Stimulated activated CD8-positive, alpha-beta memory T cell treated with anti-CD3 and anti-CD28 coated beads, Interleukin-12 subunit alpha, Interleukin-12 subunit beta, amount 100 ng/mL, for 1 hour (primary cell): ENCODE measurements around the gene NTM.

Experiments used
- DNase-seq: peaks from one replicate; pipeline ENCODE4 v3.0.0-alpha.2; 2020; ENCODE audit warnings: low read depth

NTM gene

DNA sequence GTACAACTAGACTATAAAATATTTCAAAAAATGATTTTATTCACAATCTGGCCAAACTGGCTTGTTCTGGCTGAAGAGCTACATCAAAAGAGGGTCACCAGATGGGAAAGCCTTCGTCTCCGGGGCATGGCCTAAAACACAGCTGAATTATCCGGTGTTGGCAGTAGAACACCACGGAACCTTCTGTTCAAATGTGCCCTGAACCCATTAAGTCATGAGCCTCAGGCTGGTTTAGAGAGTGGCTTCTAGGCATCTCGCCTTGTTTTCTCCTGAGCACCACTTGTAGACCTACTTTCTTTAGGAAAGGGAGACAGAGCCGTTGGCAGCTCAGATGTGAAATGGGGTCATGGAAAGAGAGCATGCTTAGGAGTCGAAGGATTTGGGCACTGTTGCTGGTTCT is 890.2 kb downstream of the NTM start:
- no peak for DNase-seq

DNA sequence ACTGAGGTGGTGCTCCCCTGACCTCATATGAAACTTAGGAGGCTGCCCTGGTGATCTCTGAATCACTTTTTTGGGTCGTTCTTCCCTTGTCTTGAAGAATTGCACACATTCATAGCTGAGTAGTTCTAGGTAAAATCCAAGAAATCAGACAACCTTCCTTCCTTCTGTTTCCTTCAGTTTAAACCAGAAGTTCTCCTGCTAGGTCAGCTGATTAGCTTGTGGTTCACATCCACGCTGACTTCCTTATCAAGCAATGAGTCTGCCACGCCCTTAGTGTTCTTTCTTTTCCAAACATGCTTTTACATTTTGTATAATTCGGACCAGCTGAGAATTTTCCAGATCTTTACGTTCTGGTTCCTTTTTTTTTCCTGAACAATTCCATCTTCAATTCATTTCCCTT is 892.8 kb downstream of the NTM start:
- DNase-seq: no peak

DNA sequence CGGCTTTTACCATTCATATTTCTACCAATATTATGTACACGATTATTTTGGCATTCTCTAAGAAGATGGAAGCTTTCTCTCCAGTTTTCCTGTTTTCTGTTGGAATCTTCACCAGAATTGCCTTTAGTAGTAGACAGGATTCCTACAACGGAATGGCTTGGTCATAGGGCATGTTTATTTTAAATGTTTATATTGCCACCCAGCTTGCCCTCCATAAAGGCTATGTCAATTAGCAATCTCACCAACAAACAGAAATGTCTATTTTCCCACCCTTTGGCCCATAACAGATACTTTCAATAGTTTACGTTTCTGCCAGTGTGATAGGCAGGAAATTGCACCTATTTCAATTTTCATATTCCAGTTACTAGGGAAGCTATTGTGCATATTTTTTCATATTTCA is 893.5 kb downstream of the NTM start:
- no peak for DNase-seq

DNA sequence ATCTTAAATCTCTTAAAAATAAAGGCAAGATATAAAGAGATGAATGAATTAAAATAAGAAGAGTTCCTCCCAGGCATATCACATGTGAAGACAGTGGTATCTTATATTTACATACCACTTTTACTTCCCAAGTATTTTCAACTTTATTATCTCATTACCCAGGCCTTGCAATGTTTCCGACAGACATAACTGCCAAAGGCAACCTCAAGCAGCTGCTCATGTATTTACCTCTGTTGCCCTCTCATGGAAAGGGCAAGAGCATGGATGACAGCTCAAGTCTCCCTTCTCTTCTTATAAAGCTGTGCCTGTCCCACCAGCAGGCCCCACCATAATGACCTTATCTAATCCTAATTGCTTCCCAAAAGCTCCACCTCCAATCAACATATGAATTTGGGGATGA is 894.2 kb downstream of the NTM start:
- no peak for DNase-seq

DNA sequence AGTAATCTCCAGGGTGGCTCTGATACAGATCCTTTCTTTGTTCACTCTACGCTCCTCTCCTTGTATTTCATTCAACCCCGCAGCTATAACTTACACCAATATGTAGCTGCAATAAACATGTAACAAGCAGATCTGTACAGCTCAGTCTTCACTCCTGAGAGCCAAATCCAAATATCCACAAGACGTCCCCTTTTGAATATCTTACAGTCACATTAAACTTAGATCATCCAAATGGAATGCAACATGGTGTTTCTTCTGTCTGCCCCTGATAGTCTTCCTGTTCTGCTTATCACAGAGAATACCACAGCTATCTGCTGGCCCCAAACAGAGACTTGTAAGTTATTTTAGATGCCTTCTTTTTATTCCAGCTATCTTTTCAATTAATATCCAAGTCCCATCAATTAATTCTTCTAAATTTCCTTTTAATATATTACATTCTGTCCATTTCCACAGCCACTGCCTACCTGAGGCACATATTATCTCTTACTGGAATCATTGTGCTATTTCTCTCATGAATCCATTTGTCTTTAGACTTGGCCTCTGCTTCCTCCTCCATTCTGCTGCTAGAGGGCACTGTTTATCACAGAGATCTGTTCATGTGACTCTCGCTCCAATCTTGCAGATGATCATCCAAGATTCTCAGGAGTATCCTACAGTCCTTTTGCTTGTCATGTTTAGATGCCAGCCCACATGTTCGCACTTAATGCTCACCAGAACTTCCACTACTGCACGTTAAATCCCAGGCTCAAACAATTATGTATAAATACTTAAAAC is 908.6 kb downstream of the NTM start:
- DNase-seq: no peak

DNA sequence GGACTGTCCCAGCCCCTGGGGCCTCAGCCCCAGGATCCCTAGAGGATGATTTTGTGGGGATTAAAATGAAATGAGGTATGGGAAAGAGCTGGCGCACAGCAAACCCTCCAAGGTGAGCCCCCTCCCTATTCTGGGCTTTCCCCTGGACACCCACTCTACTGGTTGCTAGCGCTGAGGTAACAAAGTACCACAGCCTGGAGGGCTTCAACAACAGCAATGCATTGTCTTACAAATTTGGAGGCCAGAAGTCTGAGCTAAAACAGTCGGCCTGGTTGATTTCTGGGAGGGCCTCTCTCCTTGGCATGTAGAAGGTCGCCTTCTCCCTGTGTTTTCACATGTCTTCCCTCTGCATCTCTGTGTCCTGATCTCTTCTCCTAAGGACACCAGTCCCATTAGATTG is 913.6 kb downstream of the NTM start:
- DNase-seq: no peak

DNA sequence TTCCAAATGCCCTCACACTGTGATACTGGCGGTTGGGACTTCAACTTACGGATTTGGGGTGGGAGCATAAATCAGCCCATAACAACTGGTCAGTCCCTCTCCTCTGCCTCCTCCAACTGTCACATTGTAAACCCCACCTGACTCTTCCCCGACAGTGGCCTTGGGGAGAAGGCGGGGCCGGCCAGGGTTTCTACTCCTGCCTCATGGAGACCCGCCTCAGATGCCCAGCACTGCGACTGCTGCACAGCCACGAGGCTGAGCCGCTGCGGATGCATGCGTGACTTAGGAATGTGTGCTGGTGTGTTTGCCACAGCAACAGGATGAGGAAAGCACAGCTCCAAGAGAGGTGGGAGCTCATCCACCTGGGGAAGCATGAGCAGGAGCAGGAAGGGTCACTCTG is 914.2 kb downstream of the NTM start:
- no peak for DNase-seq

DNA sequence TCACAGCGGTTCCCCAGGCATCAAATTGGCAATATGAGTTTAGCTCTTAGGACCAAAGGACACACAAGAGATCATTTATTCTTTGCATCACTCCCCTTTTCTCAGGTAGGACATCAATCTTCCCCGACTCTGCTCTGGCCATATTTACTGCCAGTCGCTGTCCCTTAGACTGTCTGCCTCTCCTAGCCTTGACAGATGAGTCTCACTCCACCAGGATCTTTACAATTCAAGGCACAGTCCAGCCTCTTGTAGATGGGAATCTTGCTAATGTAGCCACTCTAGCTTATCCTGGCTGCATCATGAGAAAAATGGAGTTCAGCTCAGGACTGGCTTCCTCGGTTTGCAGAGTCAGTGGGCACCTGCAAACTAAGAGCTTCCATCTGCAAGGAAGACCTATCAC is 915.2 kb downstream of the NTM start:
- DNase-seq: no peak

DNA sequence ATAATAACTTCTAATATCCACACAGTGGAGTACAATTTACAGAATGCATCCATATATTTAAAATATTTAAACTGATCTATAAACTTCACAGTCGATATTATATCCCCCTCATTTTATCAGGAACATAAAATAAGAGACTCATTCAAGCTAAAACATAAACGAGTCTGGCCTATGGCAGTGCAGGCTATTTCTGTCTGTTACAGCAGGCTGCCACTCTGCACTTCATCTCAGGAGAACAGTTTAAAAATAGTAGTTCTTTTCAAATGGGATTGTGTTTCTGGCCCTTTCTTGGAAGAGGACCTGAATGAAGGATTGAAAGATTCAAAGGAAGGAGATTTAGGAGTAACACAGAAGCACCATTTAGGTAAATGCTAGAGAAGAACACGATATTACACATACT is 915.7 kb downstream of the NTM start:
- DNase-seq: no peak

DNA sequence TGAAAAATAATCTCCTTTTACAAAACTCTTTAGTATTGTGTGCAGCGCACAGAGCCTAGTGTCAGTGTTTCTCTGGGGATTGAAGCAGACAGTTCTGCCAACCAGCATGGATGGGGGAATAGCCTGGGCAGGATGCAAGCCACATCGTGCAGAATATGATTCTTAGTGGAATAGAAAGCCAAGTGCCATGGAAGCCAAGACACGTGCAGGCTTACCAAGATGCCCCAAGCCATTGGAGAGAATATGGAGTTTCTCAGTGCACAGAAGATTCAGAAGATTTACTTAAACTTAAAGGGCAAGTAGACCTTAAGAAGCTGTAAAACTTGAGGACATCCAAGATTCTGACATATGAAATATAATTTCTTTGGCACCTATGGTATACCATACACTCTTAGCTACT is 917.6 kb downstream of the NTM start:
- DNase-seq: no peak

DNA sequence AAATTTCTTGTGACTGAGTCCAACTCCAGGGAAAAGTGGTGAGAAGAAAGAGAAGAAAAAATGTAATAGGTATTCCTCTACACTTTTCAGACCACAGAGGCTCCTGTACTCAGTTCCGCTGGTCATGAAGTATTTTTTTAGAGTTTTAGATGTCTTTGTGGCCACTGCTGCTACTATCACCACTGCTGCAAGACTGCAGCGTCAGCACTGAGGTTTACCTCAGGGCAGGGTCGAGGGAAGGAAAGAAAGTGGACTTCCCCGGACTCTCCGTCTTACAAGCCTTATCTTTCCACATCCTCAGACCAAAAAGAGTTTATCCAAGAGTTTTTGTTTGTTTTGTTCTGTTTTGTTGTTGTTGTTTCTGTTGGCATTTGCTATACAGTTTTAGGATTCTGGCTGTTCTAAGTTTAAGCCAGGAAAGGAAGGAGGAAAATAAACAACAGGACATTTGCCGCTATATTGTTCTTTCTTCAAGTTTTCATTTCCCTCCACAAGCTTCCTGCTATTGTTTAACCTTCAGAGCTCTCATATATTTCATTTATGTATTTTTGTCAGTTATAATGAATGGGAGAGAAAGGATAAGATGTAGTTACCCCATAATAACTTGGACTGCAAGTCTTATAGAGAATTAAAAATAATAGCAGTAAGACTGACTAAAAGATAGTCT is 919.3 kb downstream of the NTM start:
- no peak for DNase-seq

DNA sequence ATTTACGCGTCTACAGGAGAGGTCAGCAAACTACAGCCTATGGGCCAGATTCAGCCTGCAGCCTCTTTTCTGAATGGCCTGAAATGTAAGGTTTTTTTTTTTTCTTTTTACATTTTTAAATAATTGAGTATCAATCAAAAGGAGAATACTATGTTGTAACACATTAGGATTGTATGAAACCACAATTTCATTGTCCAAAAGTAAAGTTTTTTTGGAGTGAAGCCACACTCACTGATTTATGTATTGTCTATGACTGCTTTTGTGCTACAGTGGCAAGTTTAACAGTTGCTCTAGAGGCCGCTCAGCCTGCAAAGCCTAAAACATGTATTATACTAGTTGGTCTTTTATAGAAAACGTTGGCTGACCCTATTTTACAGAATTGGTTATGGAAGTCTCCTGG is 923.2 kb downstream of the NTM start:
- DNase-seq: no peak

DNA sequence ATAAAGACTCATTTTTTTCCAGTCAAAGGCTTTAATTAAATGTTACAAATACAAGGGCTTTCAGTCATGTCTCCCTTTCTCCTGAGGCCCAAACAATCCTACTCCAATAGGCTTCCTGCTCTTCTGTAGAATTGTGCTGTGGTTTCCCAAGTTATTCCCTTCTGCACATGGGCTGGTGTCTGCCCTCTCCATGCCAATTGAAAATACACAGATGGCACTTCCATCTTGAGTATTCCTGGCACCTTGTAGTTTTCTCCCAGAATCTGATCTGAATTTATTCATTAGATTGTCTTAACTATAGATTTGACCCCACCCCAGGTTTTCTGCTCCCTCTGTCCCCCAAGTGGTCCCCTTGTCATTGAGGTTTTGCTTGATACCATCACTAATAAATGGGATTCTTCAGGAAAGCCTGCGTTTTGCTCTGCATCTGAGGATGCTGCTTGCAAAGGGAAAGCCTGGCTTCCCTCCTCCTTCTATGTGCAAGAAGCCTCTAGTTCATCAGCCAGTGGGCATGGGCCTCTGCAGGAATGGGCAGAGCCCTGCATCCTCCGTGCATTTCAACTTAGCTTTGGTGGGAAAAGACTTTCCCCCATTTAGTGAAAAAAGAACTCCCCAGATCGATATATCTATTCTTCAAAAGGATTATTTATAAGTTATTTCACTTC is 926.7 kb downstream of the NTM start:
- DNase-seq: no peak

DNA sequence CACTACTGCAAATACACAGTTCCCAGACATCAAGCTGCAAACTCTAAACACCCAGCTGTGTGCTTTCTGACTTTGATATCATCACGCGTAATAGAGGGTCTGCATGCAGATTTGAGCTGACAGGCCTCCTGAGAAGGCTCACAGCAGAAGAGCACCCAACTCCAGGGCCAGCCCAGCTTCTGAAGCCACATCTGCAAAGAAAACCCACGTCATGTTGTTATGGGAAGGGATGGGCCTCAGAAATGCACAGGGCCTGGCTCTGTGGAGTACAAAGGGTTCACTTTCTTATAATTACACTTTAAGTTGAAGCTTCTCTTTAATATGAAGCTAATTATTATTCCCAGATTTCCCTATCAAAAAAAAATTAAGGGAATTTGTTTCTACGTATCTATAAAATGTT is 927.9 kb downstream of the NTM start:
- no peak for DNase-seq

DNA sequence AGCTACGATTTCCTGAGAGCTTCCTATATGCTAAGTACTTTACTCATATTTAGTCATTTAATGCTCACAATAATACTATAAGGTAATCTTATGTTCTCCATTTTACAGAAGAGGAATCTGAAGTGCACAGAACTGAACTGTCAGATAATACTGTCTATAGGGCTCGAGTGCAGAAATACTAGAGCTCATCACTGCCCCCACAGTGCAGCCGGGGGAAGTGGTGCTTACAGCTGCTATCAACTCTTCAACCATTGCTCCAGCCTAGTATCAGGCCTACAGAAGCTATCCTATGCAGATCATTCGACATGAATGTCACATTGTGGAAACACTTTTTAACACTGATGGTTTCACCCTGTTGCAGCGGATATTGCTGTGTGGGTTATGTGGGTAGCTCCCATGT is 929.9 kb downstream of the NTM start:
- DNase-seq: no peak

DNA sequence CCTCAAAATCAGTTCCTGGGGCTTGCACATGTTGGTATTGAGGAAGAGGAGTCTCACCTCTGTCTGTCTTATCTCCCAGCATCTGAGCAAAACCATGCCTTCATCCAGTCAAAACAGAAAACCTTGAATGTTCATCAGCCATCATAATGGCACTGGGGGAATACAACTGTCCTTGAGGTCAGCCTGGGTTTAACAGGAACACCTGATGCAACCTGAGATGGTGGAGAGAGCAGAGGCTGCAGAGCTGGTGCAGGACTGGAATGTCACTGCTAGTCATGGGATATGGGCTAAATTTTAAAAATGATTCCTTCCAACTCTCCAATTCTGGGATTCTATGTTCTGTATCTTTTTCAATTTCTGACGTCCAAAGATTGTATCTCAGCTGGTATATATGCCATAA is 931.0 kb downstream of the NTM start:
- no peak for DNase-seq

DNA sequence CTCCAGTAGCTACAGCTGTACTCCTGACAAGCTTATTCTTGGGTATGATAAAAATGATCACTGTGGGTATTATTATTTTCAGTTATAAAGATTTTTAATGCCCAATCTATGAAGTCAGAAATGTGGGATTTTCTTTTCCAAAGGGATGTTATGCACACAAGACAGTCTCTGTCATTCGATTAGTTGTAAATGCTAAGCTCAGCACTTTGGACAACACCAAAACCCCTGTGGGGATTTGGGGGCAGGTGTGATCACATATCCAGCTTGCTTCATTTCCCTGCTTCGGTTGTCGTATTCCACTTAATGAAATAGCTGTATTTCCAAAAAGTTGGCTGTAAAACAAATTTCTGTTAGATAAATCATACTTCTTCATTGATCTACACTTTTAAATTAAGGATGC is 931.5 kb downstream of the NTM start:
- no peak for DNase-seq

DNA sequence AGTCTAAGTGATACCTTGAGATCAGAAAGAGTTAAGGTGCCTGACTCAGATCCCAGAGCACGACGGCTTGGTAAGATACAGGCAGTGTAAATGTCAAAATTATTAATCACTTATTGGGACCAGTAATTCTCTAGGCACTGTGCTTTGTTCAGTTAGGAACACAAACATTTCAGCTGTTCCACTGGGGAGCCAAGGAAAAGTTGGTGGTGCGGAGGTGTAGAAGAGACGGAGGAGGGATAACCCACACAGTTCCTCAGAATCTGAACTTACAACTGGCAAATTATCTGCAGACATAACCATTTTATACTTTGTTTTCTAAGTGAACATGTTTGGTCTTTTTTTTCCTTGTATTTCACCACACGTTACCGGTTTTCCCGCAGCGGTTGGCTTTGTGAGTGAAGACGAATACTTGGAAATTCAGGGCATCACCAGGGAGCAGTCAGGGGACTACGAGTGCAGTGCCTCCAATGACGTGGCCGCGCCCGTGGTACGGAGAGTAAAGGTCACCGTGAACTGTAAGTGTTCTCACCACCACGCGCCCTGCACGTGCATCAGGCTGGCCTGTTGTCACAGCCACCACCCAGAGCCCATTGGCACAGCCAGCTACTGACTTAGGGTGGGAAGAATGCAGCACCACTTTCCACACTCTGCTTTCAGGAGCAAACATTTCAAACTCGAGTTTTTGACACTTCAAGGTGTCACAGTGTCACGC is 937.0 kb downstream of the NTM start:
- DNase-seq: no peak

DNA sequence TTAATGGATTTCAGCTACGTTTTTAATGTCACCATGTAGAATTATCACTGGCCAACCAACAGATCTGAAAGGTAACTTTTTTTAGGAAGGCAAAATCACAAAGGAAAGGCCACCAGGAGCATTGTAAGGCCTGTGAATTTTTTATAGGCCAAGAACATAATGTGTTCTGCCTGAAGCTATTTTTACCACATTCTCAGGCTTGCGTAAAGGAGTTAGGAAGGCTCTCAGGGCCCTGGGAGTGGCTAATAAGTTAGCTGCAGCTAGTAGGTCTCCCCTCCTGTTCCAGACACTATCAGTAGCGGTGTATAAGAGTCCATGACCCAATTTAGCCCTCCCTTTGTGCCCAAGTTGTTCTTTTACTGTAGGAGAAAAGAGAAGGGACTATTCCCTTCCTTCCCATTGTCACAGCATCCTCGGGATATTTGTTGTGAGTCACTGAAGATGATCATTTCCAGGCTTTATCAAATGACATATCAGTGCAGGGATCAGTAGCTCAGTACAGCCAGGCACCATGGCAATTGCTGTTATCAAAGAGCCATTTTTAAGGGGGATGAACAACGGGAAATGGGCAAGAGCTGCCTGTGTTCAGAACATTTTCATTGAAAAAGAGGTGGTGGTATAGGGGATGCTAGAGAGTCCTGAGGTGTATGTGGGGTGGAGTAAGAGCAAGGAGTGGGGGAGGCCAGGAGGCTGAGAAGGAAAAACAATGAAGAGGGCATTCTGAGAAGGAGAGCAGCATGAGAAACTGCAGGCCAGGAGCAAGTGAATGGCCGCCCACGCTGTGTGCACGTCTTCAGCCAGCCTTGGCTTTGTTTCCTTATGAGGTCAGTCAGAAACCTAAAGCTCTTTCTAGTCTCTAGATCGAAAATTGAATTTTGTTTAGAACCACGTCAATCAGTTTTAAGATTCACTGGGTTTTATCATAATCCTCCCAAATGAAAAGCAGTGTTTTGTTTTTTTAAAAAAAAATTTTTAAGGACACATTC is 940.3 kb downstream of the NTM start:
- DNase-seq: no peak

DNA sequence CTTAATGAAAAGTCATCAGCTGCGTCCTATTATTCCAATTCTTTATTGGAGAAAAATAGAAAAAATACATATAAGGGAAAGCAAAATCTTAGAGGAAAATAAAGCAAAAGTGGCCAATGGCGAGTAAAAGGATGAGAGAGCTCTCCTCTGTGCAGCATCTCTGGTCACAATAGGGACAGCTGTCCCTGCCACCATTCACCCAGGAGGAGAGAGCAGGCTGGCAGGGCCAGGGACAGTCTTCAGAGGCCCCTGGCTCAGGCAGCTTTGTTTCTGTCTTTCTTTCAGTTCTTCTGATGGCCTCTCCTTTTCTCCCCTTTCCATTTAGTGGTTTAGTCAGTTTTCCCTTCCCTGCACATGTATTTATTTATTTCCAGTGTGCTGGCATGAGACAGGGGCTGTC is 941.3 kb downstream of the NTM start:
- no peak for DNase-seq

DNA sequence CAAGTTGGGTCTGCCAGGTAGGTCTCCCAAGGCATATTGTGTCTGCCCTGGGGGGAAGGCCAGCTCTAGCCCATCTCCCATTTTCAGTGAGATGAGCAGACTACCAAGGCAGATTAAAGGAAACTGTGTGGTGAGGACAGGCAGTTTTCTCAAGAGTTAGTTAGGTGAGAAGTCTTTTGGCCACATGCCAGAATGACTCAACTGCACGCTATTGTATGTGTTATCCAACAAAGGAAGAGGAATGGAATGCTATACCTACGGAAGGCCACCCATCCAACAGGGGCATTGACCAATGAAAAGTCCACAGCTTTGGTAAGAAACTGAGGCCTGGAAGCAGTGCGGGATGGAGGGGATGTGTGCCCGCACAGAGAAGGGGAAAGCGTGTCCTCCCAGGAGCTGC is 941.7 kb downstream of the NTM start:
- no peak for DNase-seq

DNA sequence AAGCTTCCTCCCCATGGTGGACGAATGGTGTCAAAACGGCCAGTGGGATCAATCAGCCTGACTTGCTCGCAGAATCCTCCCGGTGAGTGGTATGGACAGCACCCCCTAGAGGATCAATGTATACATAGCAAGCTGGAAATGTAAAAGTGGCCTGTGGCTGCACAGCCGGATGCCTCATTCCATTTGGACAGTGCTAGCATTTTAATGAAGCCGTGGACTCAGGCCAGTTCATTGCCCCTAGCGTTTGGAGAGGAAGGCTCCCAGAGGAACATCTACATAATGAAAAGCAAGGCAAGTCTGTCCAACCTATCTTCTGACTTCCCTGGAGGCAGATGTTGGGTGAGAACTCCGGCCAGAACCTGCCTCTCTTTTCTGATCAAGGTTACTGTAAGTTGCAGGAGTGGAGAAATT is 942.3 kb downstream of the NTM start:
- DNase-seq: no peak
